Testis (tissue), 3 donors: ENCODE results near the gene STYXL1. TPM values are rescaled to one million over a fixed set of nuclear protein-coding genes. Genes with fewer than 3 reads are reported as not detected.
"Not testable (repeated sequence)": the region's sequence is repeated elsewhere in the genome, so short reads cannot be mapped to it uniquely, and the experiment has no call there.

Source experiments
- DNase-seq: peaks from one replicate; pipeline ENCODE4 v3.0.0-alpha.2; 2019
- H3K27ac ChIP-seq, 2 donors: fragments of 200-600 bp; sonication (generic); one replicate each; pipeline ENCODE4 v1.5.1; 2019
- H3K27me3 ChIP-seq: fragments of 200-600 bp; sonication (generic); one replicate; pipeline ENCODE4 v1.5.1; 2019
- H3K36me3 ChIP-seq: fragments of 200-600 bp; sonication (generic); one replicate; pipeline ENCODE4 v1.5.1; 2017; ENCODE audit warnings: low read depth; ENCODE audit errors: missing control alignments
- H3K4me1 ChIP-seq: fragments of 200-600 bp; sonication (generic); one replicate; pipeline ENCODE4 v1.5.1; 2019
- H3K4me3 ChIP-seq, 2 donors: fragments of 200-600 bp; sonication (generic); one replicate each; pipeline ENCODE4 v1.5.1; 2017 to 2019
- H3K9me3 ChIP-seq: fragments of 200-600 bp; sonication (generic); one replicate; pipeline ENCODE4 v1.5.1; 2017
- POLR2A ChIP-seq: fragments of 450-650 bp; IDR thresholded peaks from one replicate; pipeline ENCODE4 v1.6.1; 2017; ENCODE audit warnings: antibody characterized with exemption, mild to moderate bottlenecking, moderate library complexity
- WGBS, 2 donors: methylation state at CpG; one replicate each; pipeline ENCODE4 v1.1.5; 2018; 5-methylcytosine and 5-hydroxymethylcytosine counted together
- intact Hi-C: fragments of 100-400 bp; cut with DNase I; formaldehyde crosslinking; loops from one replicate; pipeline ENCODE4 v1.15.1; 2023; ENCODE audit warnings: low total_unique reads
- polyA plus RNA-seq: library from polyadenylated mRNA; stranded (reverse); fragments of 350-450 nt; fragmentation: Illumina TruSeq; extraction: RNeasy Lipid Tissue Mini Kit (QIAGEN cat#74804); gene quantifications from one replicate; pipeline ENCODE4 v1.2.3, GENCODE V29; 2014; ENCODE audit warnings: low read depth, low replicate concordance; ENCODE audit not compliant: insufficient read depth
- total RNA-seq, 2 donors: library from RNA; depleted of rRNA; stranded (reverse); fragments of >200 nt; gene quantifications; one replicate each; pipeline ENCODE4 v1.2.3, GENCODE V29; 2016
- TF ChIP-seq, protein P1 (sequence below), 3 experiments: fragments of 450-650 bp in 2 of 3; fragments of 200-600 bp in 1 of 3; sonication (generic) in 1 of 3; IDR thresholded peaks; one replicate each; pipeline ENCODE4 v1.5.1; 2016 to 2019; ENCODE audit warnings: antibody characterized with exemption in 3 of 3, mild to moderate bottlenecking in 2 of 3, moderate library complexity in 1 of 3

The STYXL1 gene
- total and polyA plus RNA-seq, 3 donors from 2014 or later, result 47.0 to 122 (median 48.3) TPM

DNA sequence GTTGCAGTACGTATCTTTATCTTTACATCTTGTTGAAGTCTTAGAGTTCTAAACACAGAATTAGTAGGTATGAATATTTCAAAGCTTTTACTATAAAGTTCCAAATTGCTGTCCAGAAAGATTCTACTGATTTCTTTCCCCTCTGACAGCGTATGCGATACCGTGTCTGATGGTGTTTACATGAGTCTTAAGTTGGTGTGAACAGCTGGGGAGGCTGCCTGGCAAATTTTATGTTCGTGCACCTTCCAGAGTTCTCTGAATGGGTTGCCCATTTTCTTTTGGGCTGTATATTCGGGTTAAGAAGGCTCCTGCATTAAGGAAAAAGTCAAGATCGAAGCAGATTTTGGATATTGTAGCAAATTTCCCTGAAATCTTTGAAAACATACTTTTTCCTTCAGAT, 8.4 kb upstream of the STYXL1 start:
- H3K4me1 ChIP-seq, result peaks cover 5% of the 10 kb centered on the region
- DNase-seq, result no peak
- H3K27me3 ChIP-seq, result no peaks in the 10 kb centered on the region
- no peak overlapping the region for H3K4me3 ChIP-seq
- no peaks in the 10 kb centered on the region for H3K36me3 ChIP-seq
- H3K9me3 ChIP-seq, result no peaks in the 10 kb centered on the region
- no peak for TF ChIP-seq POLR2A
- TF ChIP-seq, protein P1, sequence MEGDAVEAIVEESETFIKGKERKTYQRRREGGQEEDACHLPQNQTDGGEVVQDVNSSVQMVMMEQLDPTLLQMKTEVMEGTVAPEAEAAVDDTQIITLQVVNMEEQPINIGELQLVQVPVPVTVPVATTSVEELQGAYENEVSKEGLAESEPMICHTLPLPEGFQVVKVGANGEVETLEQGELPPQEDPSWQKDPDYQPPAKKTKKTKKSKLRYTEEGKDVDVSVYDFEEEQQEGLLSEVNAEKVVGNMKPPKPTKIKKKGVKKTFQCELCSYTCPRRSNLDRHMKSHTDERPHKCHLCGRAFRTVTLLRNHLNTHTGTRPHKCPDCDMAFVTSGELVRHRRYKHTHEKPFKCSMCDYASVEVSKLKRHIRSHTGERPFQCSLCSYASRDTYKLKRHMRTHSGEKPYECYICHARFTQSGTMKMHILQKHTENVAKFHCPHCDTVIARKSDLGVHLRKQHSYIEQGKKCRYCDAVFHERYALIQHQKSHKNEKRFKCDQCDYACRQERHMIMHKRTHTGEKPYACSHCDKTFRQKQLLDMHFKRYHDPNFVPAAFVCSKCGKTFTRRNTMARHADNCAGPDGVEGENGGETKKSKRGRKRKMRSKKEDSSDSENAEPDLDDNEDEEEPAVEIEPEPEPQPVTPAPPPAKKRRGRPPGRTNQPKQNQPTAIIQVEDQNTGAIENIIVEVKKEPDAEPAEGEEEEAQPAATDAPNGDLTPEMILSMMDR (IDR thresholded peaks at IDR 0.05), result no peak
- no peak overlapping the region for H3K27ac ChIP-seq
- intact Hi-C loops, result no loop called here
- 82% methylated on average over 7 of the region's 7 CpGs for WGBS, 2 donors

DNA sequence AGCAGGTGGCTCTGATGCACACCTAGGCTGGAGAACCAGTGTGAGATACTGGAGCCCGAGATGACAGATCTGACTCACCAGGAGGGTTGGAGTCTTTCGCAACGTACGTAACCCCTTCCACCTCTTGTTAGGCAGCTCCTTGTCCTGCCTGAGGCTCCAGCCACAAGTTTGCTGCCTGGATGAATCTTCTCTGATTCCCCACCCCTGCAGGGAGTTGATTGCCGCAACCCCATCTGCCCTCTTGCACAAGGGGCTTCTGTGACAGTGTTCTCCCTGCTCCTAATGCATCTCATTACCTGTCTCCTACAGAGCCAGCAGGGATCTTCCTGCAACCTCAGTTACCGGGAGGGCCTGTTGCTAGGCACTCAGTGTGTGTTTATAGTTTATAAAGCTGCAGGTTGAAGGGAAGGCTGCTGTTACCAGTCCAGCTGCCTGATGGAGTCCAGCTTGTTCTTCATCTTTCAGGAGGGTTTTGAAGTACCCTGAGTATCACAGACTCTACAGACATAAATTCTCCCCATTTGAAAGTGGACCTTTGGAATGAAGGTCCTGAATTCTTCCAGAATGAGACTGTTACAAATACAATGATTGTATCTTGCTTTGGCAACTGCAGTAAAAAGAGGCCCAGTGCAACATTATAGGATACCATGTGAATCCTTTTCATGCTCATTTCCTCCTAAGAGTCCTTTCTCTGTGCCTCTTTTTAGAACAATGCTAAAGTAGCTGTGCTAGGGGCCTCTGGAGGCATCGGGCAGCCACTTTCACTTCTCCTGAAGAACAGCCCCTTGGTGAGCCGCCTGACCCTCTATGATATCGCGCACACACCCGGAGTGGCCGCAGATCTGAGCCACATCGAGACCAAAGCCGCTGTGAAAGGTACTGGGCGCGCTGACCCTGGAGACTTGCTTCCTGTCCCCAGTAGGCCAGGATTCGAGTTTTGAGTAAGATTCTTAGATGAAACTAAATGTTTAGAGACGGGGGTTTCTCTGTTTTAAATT, 6.6 kb upstream of the STYXL1 start:
- Histone ChIP-seq H3K27ac (no peak overlapping the region), H3K4me1 (peaks cover 6% of the 10 kb centered on the region), H3K36me3 (no peaks in the 10 kb centered on the region), H3K4me3 (no peak overlapping the region), H3K27me3 (no peaks in the 10 kb centered on the region), H3K9me3 (no peaks in the 10 kb centered on the region)
- intact Hi-C loops, result no loop called here
- 85 to 89% methylated on average over 17 to 18 of the region's 18 CpGs for WGBS, 2 donors
- DNase-seq, result no peak
- TF ChIP-seq, protein P1 (IDR thresholded peaks at IDR 0.05), result no peak
- no peak for TF ChIP-seq POLR2A

DNA sequence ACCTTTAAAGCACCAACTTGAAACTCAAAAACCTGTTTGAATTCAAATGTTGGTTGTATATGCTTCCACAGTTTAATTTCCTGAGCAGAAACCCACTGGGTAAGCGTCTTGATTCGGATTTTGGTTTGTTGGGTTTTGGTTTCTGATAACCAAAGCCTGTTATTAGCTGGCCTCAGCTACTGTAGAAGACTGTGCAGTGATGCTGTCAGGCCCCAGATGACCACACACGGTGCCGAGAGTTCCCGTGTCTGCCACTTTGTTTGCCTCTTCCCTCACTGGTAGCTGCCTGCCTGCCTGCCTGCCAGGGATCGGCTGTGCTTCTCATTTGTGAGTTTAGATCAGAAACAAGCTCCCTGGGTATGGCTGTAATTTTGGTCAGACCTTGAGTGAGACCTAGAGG, 5.7 kb upstream of the STYXL1 start:
- 77 to 79% methylated on average over 6 of the region's 6 CpGs for WGBS, 2 donors
- Histone ChIP-seq H3K4me3 (no peak overlapping the region), H3K27me3 (no peaks in the 10 kb centered on the region), H3K27ac (no peak overlapping the region), H3K36me3 (no peaks in the 10 kb centered on the region), H3K4me1 (peaks cover 14% of the 10 kb centered on the region), H3K9me3 (no peaks in the 10 kb centered on the region)
- no peak for DNase-seq
- intact Hi-C loops, result no loop called here
- TF ChIP-seq, protein P1 (IDR thresholded peaks at IDR 0.05), result no peak
- TF ChIP-seq POLR2A, result no peak

DNA sequence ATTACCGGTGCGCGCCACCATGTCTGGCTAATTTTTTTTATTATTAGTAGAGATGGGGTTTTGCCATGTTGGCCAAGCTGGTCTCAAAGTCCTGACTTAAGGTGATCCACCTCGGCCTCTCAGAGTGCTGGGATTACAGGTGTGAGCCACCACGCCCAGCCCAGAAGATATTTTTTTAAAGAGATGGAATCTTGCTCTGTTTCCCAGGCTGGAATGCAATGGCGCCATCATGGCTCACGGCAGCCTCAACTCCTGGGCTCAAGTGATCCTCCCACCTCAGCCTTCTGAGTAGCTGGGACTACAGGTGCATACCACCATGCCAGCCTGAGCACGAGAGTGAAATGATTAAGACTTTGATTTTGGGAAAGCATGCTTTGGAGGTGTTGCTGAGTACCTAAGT, 4.9 kb upstream of the STYXL1 start:
- WGBS, 2 donors, result 90 to 92% methylated on average over 5 to 8 of the region's 8 CpGs
- H3K4me1 ChIP-seq, result peaks cover 14% of the 10 kb centered on the region

DNA sequence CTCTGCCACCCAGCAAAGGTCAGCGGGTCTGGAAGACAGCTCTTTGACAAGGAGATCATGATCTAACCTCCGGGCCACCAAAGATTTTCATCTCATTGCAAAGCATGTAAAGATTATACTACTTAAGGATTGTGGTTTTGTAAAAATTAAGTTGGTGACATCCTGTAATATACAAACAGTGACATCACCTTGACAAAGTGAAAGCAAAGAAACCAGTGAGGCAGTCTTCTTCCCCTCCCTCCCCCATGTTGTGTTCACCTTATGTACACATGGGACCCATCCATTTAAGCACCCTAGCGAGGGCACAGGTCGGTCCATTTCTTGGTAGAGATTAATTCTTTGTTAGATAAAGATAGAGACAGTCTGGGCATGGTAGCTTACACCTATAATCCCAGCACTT, 4.0 kb upstream of the STYXL1 start:
- TF ChIP-seq, protein P1 (IDR thresholded peaks at IDR 0.05), result no peak
- TF ChIP-seq POLR2A, result no peak
- 96% methylated on average over 4 of the region's 4 CpGs for WGBS, 2 donors
- Histone ChIP-seq H3K4me1 (peaks cover 17% of the 10 kb centered on the region), H3K4me3 (no peak overlapping the region), H3K27ac (no peak overlapping the region), H3K9me3 (no peaks in the 10 kb centered on the region), H3K36me3 (no peaks in the 10 kb centered on the region), H3K27me3 (no peaks in the 10 kb centered on the region)
- intact Hi-C loops, result no loop called here
- DNase-seq, result no peak

More for the DNA sequence above, 4.9 kb upstream of the STYXL1 start:
- DNase-seq, H3K27me3 ChIP-seq, H3K9me3 ChIP-seq, H3K36me3 ChIP-seq, H3K27ac ChIP-seq, H3K4me3 ChIP-seq, intact Hi-C loops: not testable (repeated sequence)
